Activated CD8-positive, alpha-beta memory T cell treated with anti-CD3 and anti-CD28 coated beads, Interleukin-2, amount 50 U/mL, for 1 hour (primary cell): Measurements from ENCODE around the gene AMBRA1.

ENCODE experiments used
- DNase-seq: peaks from one replicate; pipeline ENCODE4 v3.0.0-alpha.2; 2020; ENCODE audit errors: extremely low read depth

The AMBRA1 gene

DNA sequence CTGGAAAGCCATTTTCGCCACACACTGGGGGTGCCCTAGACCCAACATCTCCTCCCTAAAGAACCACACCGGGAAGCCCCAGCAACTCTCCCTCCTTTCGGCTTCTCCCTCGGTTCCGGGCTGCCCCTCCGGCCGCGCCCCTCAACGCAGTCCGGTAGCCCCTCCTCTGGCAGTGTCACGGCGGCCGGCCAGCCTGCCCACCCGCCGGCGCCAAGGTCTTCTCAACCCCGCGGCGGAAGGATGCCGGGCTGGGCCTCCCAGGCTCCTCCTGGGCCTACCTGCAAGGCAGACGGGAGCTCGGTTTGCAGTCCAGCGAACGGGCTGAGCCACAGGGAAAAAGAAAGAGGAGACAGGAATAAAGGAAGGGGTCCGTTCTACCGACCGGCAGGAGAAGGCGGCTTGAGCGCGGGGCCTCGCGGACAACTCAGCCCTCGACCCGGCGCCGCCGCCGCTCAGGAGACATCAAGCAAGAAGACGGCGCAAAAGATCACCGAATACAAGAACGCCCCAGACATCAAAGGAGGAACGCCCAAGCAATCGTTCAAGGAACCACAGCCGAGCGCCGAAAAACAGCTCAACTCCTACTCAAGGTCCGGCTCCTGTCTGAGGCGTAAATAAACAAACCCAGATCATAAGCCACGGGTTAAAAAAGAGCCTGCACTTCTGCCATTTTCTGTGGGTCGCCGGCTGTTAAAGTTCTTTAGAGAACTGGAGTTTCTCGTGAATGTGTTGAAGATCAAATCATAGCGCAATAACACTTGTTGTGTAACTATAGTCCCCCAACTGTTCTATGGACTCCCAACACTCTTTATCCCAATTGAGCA, at the start of gene AMBRA1:
Gene AMBRA1 (minus strand): TSS at position 474 of the 824 bp plus-strand sequence. CDS start 45,643 bp downstream, outside the sequence.
- peak; percentile 63 for DNase-seq

DNA sequence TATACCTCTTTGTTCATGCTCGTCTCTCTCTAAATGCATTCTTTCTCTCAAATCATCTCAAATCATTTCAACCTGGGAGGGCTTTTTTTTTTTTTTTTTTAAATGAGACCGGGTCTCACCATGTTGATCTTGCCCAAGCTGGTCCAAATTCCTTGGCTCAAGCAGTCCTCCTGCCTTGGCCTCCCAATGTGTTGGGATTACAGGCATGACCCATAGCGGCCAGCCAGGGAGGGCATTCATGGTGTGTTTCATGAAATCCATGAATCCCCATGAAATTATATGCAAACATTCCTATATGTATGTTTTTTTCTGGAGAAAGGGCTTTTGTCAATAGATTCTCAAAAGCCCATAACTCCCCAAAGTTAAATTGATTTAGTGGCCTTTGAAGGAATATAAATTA, 49.7 kb upstream of the AMBRA1 start:
- DNase-seq = no peak

DNA sequence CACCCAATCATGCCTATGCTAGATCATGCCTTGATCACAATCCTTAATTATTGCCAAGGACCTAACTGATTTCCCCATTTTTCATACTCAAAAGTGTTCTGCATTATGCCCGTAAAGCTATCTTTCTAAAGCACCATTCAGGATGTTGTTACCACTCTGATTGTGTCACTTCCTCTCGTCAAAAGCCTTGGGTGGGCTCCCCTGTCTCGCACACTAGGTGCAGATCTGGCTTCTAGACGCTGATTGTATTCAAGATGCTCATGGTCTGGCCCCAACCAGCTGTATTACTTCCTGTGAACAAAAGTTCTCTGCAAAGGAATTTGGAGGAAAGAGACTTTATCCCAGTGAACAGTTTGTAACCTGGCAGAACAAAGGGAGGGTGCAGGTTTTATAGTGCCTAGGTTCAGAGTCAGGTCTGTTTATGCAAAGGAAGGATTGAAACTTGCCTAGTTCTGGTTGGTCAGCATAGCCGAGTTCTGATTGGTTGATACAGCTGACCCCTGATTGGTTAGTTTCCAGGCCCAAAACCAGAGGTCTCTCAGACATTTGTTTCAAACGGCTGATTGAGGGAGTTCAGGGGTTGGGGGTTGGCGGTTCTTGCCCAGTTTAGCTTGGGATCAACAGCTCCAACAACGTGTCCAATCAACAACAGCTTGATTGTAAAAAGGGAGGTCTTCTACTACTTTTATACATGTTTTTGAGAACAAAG, 49.0 kb upstream of the AMBRA1 start:
- DNase-seq = no peak

- DNase-seq = no peak
Observed at GRCh38 chr11:46641639-46642038, 47.8 kb upstream of the AMBRA1 start.

GRCh38 chr11:46640036-46640788, 46.4 kb upstream of the AMBRA1 start:
- no peak for DNase-seq

- DNase-seq = no peak
Observed at GRCh38 chr11:46639197-46639839, 45.5 kb upstream of the AMBRA1 start.

DNA sequence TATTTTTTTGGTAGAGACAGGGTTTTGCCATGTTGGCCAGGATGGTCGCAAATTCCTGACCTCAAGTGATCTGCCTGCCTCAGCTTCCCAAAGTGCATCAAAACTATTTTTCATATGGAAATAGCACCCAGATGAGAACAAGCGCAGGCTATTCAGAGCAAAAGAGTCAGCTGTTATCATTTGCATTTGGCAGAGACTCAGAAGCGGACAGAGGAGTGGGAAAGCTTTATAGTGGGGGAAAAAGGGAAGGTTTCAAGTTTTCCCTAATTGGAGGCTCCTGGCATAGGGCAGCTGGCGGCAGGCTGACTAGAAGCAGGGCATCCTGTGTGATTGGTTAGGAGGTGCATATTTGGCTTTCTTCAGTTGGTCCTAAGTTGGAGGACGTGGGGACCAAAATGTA, 43.7 kb upstream of the AMBRA1 start:
- DNase-seq = no peak

- DNase-seq = no peak
Observed at GRCh38 chr11:46635557-46636139, 41.8 kb upstream of the AMBRA1 start.

- no peak for DNase-seq
Observed at GRCh38 chr11:46633291-46634217, 39.7 kb upstream of the AMBRA1 start.

GRCh38 chr11:46632502-46632901, 38.7 kb upstream of the AMBRA1 start:
- DNase-seq = no peak

DNA sequence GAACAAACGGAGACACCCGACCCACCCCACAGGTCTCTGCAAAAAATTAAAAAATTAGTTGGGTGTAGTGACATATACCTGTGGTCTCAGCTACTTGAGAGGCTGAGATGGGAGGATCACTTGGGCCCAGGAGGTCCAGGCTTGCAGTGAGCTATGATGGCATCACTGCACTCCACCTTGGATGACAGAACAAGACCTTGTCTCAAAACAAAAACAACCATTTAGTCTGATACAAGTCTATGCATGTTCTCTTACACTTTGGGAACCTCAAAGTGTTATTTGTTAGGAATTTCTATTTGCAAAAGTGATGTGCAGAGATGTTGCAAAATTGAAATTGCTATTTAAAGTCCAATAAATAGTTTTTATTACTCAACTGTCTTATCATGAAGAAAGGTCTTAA, 37.9 kb upstream of the AMBRA1 start:
- no peak for DNase-seq

GRCh38 chr11:46630237-46630636, 36.4 kb upstream of the AMBRA1 start:
- no peak for DNase-seq

GRCh38 chr11:46628961-46629360, 35.1 kb upstream of the AMBRA1 start:
- DNase-seq = no peak

- no peak for DNase-seq
Observed at GRCh38 chr11:46625406-46625805, 31.6 kb upstream of the AMBRA1 start.

DNA sequence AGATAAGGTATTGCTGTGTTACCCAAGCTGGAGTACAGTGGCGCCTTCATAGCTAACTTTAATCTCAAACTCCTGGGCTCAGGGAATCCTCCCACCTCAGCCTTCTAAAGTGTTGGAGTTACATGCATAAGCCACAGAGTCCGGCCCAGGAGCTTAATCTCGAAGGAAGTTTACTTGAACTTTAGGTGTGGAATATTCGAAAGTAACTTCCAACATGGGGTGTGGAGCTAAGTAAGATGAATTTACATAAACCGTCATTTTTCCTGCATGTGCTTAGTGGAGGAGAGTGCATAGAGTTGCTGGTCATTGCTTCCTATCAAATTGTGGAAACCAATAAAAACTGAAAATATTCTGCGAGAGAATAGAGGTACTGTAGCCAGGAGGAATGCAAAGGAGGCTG, 25.0 kb upstream of the AMBRA1 start:
- DNase-seq = no peak

DNA sequence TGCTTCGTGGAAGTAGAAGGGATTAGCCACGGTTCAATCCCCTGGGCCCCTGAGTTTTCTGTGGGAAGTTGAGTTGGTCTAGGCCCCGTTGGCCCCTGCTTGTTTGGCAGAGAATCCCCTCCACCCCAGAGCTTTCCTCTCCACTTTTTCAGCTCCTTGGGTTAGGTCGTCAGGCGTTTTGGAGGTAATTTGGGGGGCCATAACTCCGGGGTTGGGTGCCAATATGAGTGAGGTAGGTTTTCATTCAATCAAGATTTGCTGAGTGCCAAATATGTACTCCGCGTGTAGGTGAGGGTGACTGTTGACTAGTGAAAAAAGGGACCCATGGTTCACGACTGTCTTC, 24.1 kb upstream of the AMBRA1 start:
- no peak for DNase-seq

DNA sequence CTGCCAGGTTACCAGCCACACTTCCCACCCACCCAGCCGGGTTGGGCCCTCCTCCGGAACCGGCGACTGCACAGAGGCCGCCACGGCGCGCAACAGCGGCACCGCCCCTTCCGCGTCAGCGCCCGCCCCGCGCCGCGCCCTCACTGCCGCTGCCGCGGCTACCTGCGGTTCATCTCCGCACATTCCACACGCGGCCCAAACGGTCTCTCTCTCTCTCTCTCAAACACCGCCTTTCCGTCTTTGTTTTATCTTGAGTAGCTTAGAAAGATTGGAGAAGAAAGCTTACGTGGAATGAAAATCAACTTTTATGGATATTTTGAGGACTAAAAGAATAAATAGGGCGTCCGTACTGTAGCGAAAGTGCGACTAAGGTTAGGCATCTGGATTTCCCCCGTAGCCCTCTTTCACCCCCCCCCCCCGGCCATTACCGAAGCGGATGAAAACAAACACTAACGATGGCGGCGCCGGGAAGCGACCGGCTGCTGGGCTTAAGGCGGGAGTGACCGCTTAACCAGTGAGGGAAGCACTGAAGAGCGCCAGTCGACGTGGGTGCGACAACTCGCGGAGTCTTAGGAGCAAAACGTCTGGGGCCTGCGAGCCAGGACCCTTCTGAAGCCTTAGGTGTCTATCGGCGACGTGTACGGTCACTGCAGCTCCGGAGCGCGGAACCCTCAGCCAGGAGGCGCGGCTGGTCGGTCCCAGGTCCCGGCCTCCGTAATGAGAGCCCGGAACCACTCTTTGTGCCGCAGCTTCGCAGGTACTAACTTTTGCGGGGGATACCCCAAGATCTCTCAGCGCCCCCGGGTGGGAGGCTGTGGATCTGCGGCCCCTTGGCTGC, 23.5 kb upstream of the AMBRA1 start, which contains the start of the genes ATG13 and HARBI1:
Gene ATG13 (plus strand): TSS at position 420 of the 838 bp plus-strand sequence. CDS start 26,739 bp downstream, outside the sequence.
Gene HARBI1 (minus strand): TSS at position 94 of the 838 bp plus-strand sequence. CDS start 990 bp downstream, outside the sequence.
- peak; percentile 71 for DNase-seq

DNA sequence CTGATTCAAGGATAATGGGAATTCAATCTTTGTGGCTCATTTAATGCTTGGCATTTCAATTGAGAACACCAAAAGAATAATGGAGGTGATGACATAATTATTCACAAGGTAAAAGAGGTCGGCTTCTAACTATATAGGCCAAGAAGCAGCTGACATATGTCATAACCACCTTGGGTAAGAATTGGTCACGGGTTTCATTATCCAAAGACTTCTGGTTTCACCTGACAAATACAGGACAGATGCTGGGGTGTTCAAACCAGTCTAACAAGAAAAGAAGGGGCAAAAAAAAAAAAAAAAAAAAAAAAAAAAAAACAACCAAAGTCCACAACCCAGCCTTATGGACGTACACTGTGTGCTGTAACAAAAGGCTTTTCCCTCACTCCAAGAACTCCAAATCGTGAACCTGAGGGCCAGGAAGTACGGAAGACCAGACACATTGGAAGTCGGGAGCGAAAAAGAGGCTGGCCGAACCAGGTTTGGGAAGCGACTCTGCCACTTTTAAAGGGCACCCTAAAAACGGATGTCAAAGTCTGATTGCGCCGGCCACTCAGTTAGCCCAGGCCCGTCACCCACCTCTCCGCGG, 22.8 kb upstream of the AMBRA1 start:
- no peak for DNase-seq

DNA sequence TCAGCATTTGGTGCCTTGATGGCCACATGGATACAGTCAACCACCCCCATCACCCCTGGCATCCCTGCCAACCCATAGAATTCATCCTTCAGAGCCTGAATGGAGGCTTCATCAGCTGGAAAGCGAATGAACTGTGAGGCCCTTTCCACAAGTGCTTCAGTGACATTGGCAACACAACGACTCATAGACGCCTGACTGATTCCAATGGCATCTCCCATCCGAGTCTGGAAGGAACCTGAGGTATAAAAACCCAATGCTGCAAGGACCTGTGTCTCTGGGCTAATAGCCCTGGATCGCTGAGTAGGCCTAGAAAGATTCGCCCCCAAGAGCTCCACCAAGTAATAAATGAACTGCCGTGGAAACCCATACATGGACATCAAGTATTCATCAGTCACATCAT, 21.9 kb upstream of the AMBRA1 start:
- DNase-seq = no peak
